SW480 (cell line): Measurements from ENCODE around the gene ABCB1.
"Not testable (repeated sequence)": the region's sequence is repeated elsewhere in the genome, so short reads cannot be mapped to it uniquely, and the experiment has no call there.

ENCODE experiments used
- DNase-seq: peaks from one replicate; pipeline ENCODE4 v3.0.0-alpha.2; 2016; ENCODE audit warnings: low spot score

The ABCB1 gene

GRCh38 chr7:87575521-87575920 lies 25.2 kb downstream of the ABCB1 start:
- DNase-seq: no peak

- peak; percentile 84 for DNase-seq
These were observed 26.1 kb downstream of the ABCB1 start for GRCh38 chr7:87574630-87575029.

DNA sequence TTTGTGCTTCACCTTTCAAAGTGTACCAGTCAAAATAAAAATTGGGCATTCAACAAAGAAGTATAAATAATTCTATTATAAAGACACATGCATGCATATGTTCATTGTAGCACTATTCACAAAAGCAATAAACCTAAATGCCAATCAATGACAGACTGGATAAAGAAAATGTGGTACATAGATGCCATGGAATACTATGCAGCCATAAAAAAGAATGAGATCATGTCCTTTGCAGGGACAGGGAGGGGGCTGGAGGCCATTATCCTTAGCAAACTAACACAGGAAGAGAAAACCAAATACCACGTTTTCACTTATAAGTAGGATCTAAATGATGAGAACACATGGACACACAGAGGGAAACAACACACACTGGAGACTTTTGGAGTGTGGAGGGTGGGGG lies 28.2 kb downstream of the ABCB1 start:
- DNase-seq: not testable (repeated sequence)

DNA sequence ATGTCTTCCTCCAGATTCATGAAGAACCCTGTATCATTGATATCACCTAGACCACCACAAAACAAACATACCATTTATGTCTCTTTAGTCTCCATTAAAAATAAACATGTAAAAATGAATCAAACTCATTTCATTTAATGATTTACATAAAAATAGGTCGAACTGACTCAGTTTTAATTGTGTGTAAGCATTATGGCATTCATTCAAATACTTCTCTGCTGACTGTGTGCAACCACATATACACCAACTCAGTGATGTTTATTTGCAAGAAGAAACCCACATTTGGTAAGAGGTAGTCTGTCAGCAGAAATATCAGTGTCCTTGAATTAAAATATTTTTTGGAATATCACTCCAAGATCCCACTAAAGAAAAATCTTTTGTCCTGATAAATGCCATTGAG lies 30.5 kb downstream of the ABCB1 start:
- no peak for DNase-seq

GRCh38 chr7:87567052-87567451 lies 33.6 kb downstream of the ABCB1 start:
- no peak for DNase-seq

DNA sequence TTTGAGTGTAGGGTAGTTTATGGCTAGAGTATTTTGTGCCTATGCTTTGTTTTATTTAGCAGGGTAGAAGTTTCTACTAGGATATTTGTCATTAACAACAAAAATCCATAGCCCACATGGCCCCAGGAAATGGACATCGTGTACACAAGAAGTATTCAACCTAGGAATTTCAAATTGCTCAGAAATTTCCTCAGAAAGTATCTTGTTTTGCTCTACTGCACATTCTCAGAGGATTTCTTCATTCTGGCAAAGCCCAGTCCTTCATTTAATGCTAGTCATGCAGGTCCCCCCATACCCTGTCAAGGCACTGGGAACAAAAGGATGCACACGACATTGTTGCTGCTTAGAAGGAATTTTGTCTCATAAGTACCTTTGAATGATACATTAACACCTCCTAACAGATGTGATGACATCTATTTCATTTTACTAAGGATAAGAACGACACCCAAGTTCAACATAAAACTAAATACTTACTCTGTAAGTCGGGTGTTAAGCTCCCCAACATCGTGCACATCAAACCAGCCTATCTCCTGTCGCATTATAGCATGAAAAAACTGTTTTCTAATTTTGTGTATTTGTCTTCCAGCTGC lies 34.3 kb downstream of the ABCB1 start:
- no peak for DNase-seq

- no peak for DNase-seq
These were observed 34.8 kb downstream of the ABCB1 start for GRCh38 chr7:87565877-87566276.

- DNase-seq: peak; percentile 39
These were observed 36.3 kb downstream of the ABCB1 start for GRCh38 chr7:87564296-87564963.

DNA sequence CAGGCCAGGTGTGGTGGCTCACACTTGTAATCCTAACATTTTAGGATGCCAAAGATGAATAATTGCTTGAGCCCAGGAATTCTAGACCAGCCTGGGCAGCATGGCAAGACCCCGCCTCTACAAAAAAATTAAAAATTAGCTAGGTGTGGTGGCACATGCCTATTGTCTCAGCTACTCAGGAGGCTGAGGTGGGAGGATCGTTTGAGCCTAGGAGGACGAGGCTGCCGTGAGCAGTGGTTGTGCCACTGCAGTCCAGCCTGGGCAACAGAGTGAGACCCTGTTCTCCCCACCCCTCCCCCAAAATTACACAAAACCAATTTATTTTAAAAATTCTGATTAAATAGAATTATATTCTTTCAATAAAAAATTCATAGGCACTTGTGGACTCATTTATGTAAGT lies 39.0 kb downstream of the ABCB1 start:
- DNase-seq: no peak

GRCh38 chr7:87561102-87561501 lies 39.6 kb downstream of the ABCB1 start:
- no peak for DNase-seq

- no peak for DNase-seq
These were observed 48.3 kb downstream of the ABCB1 start for GRCh38 chr7:87552351-87552900.

DNA sequence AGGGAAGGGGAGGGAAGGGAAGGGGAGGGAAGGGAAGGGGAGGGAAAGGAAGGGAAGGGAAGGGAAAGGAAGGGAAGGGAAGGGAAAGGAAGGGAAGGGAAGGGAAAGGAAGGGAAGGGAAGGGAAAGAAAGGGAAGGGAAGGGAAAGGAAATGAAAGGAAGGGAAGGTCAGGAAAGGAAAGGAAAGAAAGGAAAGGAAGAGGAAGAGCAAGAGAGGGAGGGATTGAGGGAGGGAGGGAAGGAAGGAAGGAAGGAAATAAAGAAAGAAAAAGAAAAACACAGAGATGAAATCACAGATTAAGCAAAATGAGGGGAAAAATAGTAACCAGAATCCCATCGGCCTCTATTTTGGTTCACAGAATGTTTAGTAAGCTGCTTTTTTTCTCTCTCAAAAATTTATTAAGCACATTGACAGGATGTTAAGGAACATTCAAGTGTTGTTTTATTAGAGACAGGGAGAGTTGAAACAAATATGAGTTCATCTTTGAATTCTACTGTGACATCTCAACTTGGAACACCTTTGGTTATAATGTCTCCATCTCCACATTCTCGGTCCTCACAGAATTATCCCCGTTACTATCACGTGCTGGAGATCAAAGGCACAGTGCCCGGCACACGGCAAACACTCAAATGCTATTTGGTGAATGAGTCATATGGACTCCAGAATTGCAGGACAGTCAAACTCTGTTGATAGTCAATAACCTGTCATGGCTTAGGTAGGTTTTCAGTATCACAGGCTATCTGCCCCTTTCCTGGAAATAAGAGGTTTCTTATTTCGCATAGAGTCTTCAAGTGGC lies 52.4 kb downstream of the ABCB1 start:
- DNase-seq: peak; percentile 68

DNA sequence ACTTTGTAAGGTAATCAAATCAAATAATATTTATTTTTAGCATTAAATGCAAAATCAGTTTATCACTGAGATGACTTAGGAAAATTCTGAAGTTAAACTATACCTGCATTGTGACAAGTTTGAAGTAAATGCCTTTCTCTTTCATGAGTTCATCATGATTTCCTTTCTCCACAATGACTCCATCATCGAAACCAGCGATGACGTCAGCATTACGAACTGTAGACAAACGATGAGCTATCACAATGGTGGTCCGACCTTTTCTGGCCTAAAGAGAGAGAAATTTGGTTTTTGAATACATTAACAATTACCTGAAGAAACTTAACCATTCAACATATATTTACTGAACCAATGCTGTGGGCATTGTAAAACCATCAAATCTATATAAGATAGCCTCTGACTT lies 54.9 kb downstream of the ABCB1 start:
- no peak for DNase-seq

DNA sequence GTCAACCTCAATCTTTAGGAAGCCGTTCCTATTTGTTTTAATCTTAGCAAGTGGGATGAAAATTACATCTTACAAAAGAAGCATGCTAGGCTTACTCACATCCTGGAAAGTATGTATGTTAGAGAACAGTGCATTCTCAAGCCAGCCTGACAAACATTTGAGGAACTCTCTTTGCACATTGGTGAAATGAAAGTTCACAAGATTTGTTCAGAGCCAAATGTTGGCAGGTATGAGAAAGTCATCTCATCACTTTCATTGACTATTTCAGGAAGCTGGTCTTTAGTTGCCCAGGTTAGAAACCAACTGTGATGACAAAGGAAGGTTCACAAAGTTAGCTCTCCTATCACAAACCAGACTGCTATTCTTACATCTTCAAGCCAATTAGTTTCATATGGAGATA lies 57.1 kb downstream of the ABCB1 start:
- DNase-seq: no peak

DNA sequence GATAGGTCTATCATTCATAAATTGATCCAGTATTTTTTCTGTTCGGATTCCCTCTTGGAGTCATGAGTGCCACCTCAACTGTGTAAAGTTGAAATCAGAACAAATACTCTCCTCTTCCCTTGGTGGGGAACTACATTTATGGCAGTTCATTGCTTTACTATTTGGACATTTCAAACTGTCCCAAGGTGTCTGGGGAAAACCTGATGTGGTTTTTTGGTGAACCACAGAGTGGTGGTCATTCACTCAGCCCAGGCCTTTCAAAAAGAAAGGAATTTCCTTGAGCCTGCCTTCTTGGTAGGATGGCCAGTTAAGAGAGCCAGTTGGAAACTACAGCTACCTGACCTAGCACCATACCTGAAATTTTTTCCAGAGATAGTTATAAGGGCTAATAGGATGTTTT lies 59.0 kb downstream of the ABCB1 start:
- DNase-seq: no peak

GRCh38 chr7:87538052-87538451 lies 62.6 kb downstream of the ABCB1 start:
- no peak for DNase-seq

DNA sequence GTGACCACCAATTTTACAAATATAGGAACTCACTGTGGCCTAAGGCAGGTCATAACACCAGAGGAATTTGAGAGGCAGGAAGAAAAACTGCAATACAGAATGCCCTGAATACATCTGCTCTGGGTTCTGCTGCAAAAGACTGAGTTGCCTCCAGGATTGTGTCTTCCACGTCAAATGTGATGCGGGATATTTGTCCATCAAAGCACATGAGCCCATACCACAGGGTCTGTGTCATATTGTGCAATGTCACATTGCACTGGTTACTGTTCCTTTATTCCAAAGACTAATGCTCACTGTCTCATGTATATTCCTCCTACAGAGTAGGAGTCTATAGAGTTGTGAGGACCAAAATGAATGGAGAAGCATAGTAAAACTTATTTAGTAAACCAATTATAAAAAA lies 66.6 kb downstream of the ABCB1 start:
- no peak for DNase-seq

GRCh38 chr7:87530126-87530525 lies 70.6 kb downstream of the ABCB1 start:
- DNase-seq: no peak

- peak; percentile 29 for DNase-seq
These were observed 72.0 kb downstream of the ABCB1 start for GRCh38 chr7:87528730-87529129.

DNA sequence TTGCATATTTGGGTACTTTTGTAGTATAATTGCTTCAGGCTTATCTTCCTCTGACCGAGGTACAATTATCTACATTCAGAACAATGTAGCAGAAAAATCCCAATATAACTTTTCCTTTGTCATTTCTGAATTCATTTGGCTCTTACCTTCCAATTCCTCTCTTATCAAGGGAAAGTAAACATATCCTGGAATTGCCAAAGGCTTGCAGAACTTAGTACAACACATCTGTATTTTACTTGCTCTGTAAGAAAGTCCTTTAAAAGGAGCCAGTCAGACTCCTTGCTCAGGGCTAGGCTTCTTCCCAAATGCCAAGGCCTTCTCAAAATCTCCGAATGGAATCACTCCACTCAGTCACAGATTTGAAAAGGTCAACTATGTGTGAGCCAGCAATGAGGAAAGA lies 81.9 kb downstream of the ABCB1 start:
- DNase-seq: no peak

GRCh38 chr7:87517891-87518290 lies 82.8 kb downstream of the ABCB1 start:
- DNase-seq: no peak

DNA sequence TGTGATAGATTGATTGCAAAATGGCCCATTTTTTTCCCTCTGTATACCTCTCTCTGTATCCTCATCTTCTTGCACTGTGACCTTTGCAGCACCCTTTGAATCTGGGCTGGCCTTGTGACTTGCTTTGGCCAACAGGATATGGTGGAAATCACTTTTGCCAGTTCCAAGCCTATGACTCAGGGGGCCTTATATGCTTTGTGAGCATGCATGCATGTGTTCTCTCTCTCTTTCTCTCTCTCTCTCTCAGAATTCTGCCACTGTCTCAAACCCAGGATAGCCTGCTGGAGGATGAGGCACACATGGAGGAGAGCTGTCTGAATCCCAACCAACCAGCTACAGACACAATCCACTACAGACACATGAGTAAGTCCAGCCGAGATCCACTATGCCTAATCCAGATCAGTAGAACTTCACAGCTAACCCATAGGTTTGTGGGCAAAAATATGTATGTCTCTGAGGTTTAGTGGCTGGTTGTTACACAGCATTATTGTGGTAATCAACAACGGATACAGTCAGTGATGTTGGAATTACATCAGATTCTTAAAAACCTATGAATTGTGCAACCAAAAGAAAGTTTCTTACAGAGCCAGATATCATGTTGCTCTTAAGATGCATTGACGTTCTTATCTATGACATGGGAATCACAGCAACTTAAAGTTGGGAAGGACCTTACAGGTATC lies 83.4 kb downstream of the ABCB1 start:
- no peak for DNase-seq
